Measurements from ENCODE around the gene DDR1.
"Not testable (repeated sequence)": the region's sequence is repeated elsewhere in the genome, so short reads cannot be mapped to it uniquely, and the experiment has no call there.

The DDR1 gene

DNA sequence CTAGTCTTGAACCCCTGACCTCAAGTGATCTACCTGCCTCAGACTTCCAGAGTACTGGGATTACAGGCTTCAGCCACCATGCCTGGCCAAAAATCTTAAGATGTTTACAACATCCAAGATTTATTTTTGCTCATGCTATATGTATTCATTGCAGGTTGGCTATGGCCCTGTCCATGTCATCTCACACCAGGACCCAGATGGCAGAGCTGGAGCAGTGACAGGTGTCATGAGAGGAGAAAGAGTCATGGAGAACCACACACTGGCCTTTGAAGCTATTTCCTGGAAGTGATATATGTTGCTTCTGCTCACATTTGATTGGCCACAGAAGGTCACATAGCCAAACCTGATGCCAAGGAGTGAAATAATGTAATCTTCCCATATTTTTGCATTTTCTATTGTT is 13.8 kb upstream of the DDR1 start:
- DNase-seq (ENCODE audit: low read depth): no peak
- H3K4me3 ChIP-seq (ENCODE audit: low read length): no peak overlapping the region
- TF ChIP-seq, protein P1, sequence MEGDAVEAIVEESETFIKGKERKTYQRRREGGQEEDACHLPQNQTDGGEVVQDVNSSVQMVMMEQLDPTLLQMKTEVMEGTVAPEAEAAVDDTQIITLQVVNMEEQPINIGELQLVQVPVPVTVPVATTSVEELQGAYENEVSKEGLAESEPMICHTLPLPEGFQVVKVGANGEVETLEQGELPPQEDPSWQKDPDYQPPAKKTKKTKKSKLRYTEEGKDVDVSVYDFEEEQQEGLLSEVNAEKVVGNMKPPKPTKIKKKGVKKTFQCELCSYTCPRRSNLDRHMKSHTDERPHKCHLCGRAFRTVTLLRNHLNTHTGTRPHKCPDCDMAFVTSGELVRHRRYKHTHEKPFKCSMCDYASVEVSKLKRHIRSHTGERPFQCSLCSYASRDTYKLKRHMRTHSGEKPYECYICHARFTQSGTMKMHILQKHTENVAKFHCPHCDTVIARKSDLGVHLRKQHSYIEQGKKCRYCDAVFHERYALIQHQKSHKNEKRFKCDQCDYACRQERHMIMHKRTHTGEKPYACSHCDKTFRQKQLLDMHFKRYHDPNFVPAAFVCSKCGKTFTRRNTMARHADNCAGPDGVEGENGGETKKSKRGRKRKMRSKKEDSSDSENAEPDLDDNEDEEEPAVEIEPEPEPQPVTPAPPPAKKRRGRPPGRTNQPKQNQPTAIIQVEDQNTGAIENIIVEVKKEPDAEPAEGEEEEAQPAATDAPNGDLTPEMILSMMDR (conservative IDR thresholded peaks at IDR 0.05; ENCODE audit: low read depth, low read length): no peak

- no peak for DNase-seq (ENCODE audit: low read depth)
Measured at GRCh38 chr6:30871592-30872183, 12.6 kb upstream of the DDR1 start.

GRCh38 chr6:30873137-30873640 is 11.1 kb upstream of the DDR1 start:
- TF ChIP-seq, protein P1 (conservative IDR thresholded peaks at IDR 0.05; ENCODE audit: low read depth, low read length): no peak
- no peak overlapping the region for H3K4me3 ChIP-seq (ENCODE audit: low read length)
- DNase-seq (ENCODE audit: low read depth): no peak

More at GRCh38 chr6:30871592-30872183, 12.6 kb upstream of the DDR1 start:
- TF ChIP-seq, protein P1 (conservative IDR thresholded peaks at IDR 0.05; ENCODE audit: low read depth, low read length): no peak
- no peak overlapping the region for H3K4me3 ChIP-seq (ENCODE audit: low read length)

- not testable (repeated sequence) for DNase-seq (ENCODE audit: low read depth); H3K4me3 ChIP-seq (ENCODE audit: low read length)
Measured at GRCh38 chr6:30873795-30874194, 10.5 kb upstream of the DDR1 start.

GRCh38 chr6:30875244-30876038 is 8.9 kb upstream of the DDR1 start:
- no peak for DNase-seq (ENCODE audit: low read depth)
- TF ChIP-seq, protein P1 (conservative IDR thresholded peaks at IDR 0.05; ENCODE audit: low read depth, low read length): no peak
- H3K4me3 ChIP-seq (ENCODE audit: low read length): no peak overlapping the region

DNA sequence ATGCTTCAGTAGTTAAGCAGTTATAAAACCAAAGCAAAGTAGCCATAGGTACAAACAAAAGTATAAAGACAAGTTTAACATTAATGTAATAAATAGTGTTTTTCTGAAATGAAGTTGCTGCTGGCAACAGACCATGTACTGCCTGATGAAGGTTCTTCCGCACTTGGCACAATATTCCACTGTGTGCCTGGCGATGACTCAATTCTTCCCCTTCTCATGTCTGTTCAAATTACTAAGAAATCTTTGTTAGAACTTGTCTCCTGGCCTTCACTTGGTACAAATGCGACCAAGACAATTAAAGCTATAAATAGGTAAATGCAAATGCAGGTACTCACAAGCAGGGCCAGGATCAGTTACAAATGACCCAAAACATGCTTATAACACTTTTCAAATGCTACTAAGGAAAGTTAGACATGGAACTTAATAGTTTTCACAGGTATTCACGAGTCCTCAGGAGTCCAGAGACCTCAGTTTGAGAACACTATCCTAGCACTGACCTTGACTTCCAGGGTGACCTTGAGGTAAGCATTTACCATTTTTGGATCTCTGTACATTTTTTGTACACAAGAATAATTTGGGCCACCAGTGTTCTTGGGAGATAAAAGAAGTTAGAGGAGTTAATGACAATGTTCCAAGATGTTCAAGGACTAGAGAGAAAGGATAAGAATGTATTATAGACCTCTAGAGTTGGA is 8.1 kb upstream of the DDR1 start:
- TF ChIP-seq, protein P1 (conservative IDR thresholded peaks at IDR 0.05; ENCODE audit: low read depth, low read length): no peak
- H3K4me3 ChIP-seq (ENCODE audit: low read length): no peak overlapping the region
- peak; percentile 81 for DNase-seq (ENCODE audit: low read depth)

DNA sequence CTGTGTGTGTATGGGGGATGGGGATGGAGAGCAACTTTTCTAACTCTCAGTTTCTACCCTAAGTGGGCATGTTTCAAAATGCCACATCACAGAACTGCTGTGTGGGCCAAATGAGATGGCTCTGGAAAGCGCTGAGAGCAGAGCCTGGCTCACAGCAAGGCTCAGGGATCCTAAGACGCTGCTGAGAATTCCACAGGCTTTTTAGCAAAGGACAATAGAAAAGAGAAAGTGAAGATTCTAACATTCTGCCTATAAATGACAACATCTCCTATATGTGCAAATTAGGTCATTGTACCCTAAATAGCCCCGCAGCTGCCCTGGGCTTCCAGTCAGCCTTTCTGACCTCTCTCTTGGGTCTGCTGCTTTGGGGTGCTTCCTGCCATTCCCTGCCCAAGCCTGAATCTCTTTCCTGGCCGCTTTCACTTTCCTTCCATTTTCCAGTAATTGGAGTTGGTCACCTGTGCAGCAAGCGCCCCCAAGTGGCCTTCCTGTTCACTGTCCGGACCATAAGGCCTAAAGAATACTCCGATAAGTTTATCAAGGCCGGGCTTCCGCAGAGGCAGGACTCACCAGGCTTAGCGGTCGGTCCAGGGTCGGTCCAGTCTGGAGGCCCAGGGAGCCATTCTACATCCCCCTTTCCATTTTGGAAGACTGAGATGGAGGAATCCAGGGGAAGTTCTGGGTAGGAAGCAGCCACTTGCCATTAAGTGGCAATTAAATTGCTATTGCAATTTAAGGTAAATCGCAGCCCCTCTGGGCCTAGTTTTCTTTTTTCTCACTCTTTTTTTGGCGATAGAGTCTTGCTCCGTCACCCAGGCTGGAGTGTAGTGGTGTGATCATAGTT is 6.7 kb upstream of the DDR1 start:
- no peak overlapping the region for H3K4me3 ChIP-seq (ENCODE audit: low read length)
- TF ChIP-seq, protein P1 (conservative IDR thresholded peaks at IDR 0.05; ENCODE audit: low read depth, low read length): peak; percentile 93
- no peak for DNase-seq (ENCODE audit: low read depth)

Data from retinal pigment epithelial cell (primary cell).